B cell (primary cell): ENCODE measurements around the gene CCL20. TPM values are rescaled to one million over a fixed set of nuclear protein-coding genes. Genes with fewer than 3 reads are reported as not detected.

Experiments used
- polyA plus RNA-seq: library from polyadenylated mRNA; depleted of rRNA; stranded (reverse); fragments of >200 nt; gene quantifications from 2 replicates; pipeline ENCODE4 v1.2.3, GENCODE V29; 2012
- small RNA-seq: library from RNA; depleted of rRNA; stranded (forward); fragments of <200 nt; gene quantifications from one replicate; pipeline ENCODE3, GENCODE V24; 2012; ENCODE audit warnings: low replicate concordance, low read depth; ENCODE audit not compliant: insufficient read length
- total RNA-seq, 2 donors: library from RNA; stranded (reverse); fragments of 120-200 nt in 1 of 2; gene quantifications; 1 replicate in 1 of 2; 2 replicates in 1 of 2; pipeline versions ENCODE4 v1.2.3 to v1.2.4, GENCODE V29; 2013 to 2022

CCL20 gene
- total and polyA plus RNA-seq, 2 donors (not counting 1 experiment from before 2014, with no cell fraction given): 0.31 TPM; not detected in 1

Small RNA genes lying within 50 kb of the gene (small RNA-seq; reads per million reads assigned to genes)
- not detected for gene SNRPGP8

Other genes starting within 250 kb of the CCL20 start
- gene SCYGR2, start 214.9 kb upstream of the CCL20 start, total RNA-seq: not detected in 2 replicates
- gene SCYGR2, start 214.9 kb upstream of the CCL20 start, polyA plus RNA-seq: not detected in 2 replicates
- gene SCYGR3, start 199.0 kb upstream of the CCL20 start, total RNA-seq: not detected in 2 replicates
- gene SCYGR3, start 199.0 kb upstream of the CCL20 start, polyA plus RNA-seq: not detected in 2 replicates
- not detected in 2 replicates for gene SCYGR4, start 196.3 kb upstream of the CCL20 start, total RNA-seq
- not detected in 2 replicates for gene SCYGR4, start 196.3 kb upstream of the CCL20 start, polyA plus RNA-seq
- not detected in 2 replicates for gene SCYGR5, start 147.0 kb upstream of the CCL20 start, total RNA-seq
- not detected in 2 replicates for gene SCYGR5, start 147.0 kb upstream of the CCL20 start, polyA plus RNA-seq
- gene SLC19A3, start 95.8 kb upstream of the CCL20 start, total RNA-seq: not detected in 2 replicates
- not detected in 2 replicates for gene SLC19A3, start 95.8 kb upstream of the CCL20 start, polyA plus RNA-seq
- not detected in 2 replicates for gene SCYGR6, start 89.1 kb upstream of the CCL20 start, total RNA-seq
- gene SCYGR6, start 89.1 kb upstream of the CCL20 start, polyA plus RNA-seq: not detected in 2 replicates
- not detected in 2 replicates for gene SCYGR7, start 85.5 kb upstream of the CCL20 start, total RNA-seq
- not detected in 2 replicates for gene SCYGR7, start 85.5 kb upstream of the CCL20 start, polyA plus RNA-seq
- gene SCYGR8, start 67.9 kb upstream of the CCL20 start, total RNA-seq: not detected in 2 replicates
- gene SCYGR8, start 67.9 kb upstream of the CCL20 start, polyA plus RNA-seq: not detected in 2 replicates
- gene DAW1, start 57.8 kb downstream of the CCL20 start, total RNA-seq: not detected in 2 replicates
- gene DAW1, start 57.8 kb downstream of the CCL20 start, polyA plus RNA-seq: not detected in 2 replicates